Esophagus (tissue), 2 donors: ENCODE measurements around the gene DHRS4. TPM values are rescaled to one million over a fixed set of nuclear protein-coding genes. Genes with fewer than 3 reads are reported as not detected.
A peak's percentile ranks its signal among the peaks of the same experiment; 100 is the strongest.

Source experiments
- H3K27ac ChIP-seq, 2 donors: one replicate each; pipeline ENCODE4 v1.5.1; 2013; ENCODE audit warnings: low read depth in 2 of 2, mild to moderate bottlenecking in 2 of 2, inconsistent platforms in 1 of 2, low read length in 1 of 2, moderate library complexity in 1 of 2
- H3K27me3 ChIP-seq, 2 donors: one replicate each; pipeline ENCODE4 v1.6.1; 2013; ENCODE audit warnings: low read length in 2 of 2, control low read depth in 1 of 2, mild to moderate bottlenecking in 1 of 2; ENCODE audit not compliant: insufficient read depth in 2 of 2, control insufficient read depth in 1 of 2
- H3K36me3 ChIP-seq, 2 donors: one replicate each; pipeline ENCODE4 v1.6.1; 2013; ENCODE audit warnings: low read length in 1 of 2; ENCODE audit not compliant: control insufficient read depth in 2 of 2, insufficient read depth in 2 of 2
- H3K4me1 ChIP-seq, 2 donors: one replicate each; pipeline ENCODE4 v1.6.1; 2013; ENCODE audit warnings: low read length in 1 of 2; ENCODE audit not compliant: control insufficient read depth in 2 of 2, insufficient read depth in 2 of 2
- H3K4me3 ChIP-seq, 2 donors: one replicate each; pipeline ENCODE4 v1.5.1; 2013; ENCODE audit warnings: low read length in 2 of 2, mild to moderate bottlenecking in 2 of 2, low read depth in 1 of 2, moderate library complexity in 1 of 2
- H3K9me3 ChIP-seq, 2 donors: one replicate each; pipeline ENCODE4 v1.6.1; 2013; ENCODE audit warnings: mild to moderate bottlenecking in 2 of 2, low read depth in 1 of 2, low read length in 1 of 2, moderate library complexity in 1 of 2; ENCODE audit not compliant: control insufficient read depth in 2 of 2, insufficient read depth in 1 of 2
- WGBS, 2 donors: extraction: QIAGEN DNeasy Blood & Tissue Kit; methylation state at CpG; one replicate each; pipeline ENCODE4 v1.1.7; 2013; 5-methylcytosine and 5-hydroxymethylcytosine counted together
- polyA plus RNA-seq, 2 donors: library from polyadenylated mRNA; stranded (reverse); fragments of 200-250 nt; gene quantifications; one replicate each; pipeline ENCODE4 v1.2.3, GENCODE V29; 2013
- donor health status: healthy with polysubstance abuse.
- donor health status: Bipolar disorder and iron deficiency.

The DHRS4 gene
- polyA plus RNA-seq, result 10 to 100 TPM; 39.2 to 56.4 TPM

DNA sequence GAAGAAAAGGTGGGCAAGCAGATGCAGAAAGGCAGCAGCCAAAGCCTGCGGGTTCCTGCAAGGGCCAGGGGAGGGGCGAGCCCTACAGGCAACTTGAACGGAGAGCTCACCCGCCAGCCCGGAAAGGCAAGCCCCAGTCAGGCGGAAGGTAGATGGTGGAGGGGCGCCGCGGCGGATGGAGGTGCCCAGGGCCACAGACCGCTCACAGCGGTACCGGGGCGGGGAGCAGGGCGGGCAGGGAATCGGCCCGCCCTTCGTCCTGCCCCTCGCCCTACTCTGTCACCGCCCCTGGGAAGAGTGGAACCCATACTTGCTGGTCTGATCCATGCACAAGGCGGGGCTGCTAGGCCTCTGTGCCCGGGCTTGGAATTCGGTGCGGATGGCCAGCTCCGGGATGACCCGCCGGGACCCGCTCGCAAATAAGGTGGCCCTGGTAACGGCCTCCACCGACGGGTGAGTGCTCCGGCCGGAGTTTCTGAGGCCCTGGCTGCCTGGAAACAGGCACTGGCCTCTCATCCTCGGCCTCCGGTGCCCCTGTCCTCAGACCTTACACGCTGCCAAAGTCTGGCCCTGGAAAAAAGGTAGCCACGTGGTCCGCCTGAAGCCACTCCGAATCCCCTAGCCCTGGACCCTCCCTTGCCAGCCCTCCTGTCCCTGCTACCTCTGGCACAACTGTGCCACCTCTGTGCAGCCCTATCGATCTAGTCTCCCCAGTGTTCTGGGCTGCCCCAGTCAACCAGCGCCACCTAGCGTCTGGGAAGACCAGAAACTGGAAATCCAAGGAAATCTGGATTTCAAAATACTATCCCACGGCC, at the start of gene DHRS4:
DHRS4 (plus strand) TSS at position 307 of the 815 bp plus-strand sequence; CDS start at position 326, 19 bp downstream.
- 0 to 1% methylated on average over 40 to 44 of the region's 44 CpGs for whole genome bisulfite sequencing, 2 donors

DNA sequence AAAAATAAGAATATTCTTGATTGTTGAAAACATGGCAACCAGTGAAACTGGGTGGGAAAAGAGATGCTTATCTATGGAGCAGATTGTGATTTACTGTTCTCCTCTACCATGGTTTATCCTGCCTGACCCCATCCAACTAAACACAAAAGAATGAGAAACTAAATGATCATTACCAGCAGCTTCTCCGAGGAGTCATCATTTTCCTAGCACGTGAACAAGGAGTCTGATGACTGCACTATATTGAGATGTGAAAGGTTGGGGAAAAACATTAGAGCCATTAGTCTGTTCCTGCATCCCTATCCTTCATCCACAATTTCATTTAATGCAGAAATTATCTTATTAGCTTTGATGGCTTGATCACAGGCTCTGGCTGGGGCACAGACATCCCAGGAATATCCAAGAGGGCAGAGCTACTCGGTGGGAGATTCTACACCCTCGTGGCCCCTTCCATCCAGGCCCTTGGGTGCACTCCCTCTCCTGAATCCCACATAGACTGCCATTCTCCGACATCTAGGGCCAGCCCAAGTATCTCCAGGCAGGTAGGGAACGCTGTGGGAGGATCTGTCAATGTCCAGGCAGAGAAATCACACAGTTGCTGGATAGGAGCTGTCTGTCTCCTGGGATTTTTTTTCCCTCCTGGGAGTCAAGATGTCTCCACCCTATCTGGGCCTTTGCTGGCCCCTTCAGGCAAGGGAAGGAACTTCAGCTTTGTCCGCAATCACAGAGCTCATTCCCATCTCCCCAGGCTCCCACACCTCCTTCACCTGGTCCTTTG, 43.3 kb upstream of the DHRS4 start:
- no peaks in the 10 kb centered on the region for H3K36me3 ChIP-seq
- 59 to 69% methylated on average over 7 of the region's 7 CpGs for WGBS, 2 donors
- H3K4me3 ChIP-seq, result no peak overlapping the region
- H3K27me3 ChIP-seq, result no peaks in the 10 kb centered on the region
- no peaks in the 10 kb centered on the region for H3K9me3 ChIP-seq
- no peak overlapping the region for H3K27ac ChIP-seq
- H3K4me1 ChIP-seq, result no peaks in the 10 kb centered on the region

More for the DNA sequence above, at the start of gene DHRS4:
- Histone ChIP-seq H3K27me3 (no peaks in the 10 kb centered on the region), H3K9me3 (no peaks in the 10 kb centered on the region), H3K27ac (peak within 1 kb of the TSS; percentile 82 to 91), H3K4me3 (peak within 1 kb of the TSS; percentile 70 to 87), H3K4me1 (peaks cover 0 to 3% of the 10 kb centered on the region in 2 donors), H3K36me3 (no peaks in the 10 kb centered on the region)

DNA sequence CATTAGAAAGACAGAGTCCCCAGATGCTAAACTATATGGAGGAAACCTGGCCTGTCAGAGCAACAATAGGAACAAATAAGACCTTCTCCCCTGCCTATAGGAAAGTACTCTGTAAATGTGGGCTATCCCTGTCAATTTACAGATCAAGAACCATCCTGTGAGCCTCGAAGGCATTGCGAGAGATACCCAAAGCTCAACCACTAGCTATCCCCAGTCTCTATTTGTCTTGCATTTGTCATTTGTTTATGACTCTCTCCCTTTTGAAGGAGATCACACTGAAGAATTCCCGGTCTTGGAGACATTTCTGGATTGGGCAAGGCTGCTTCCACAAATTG, 42.7 kb upstream of the DHRS4 start:
- Histone ChIP-seq H3K36me3 (no peaks in the 10 kb centered on the region), H3K9me3 (no peaks in the 10 kb centered on the region), H3K27ac (no peak overlapping the region), H3K4me1 (no peaks in the 10 kb centered on the region), H3K4me3 (no peak overlapping the region), H3K27me3 (no peaks in the 10 kb centered on the region)
- WGBS, 2 donors, result 83 to 91% methylated on average over 3 of the region's 3 CpGs

DNA sequence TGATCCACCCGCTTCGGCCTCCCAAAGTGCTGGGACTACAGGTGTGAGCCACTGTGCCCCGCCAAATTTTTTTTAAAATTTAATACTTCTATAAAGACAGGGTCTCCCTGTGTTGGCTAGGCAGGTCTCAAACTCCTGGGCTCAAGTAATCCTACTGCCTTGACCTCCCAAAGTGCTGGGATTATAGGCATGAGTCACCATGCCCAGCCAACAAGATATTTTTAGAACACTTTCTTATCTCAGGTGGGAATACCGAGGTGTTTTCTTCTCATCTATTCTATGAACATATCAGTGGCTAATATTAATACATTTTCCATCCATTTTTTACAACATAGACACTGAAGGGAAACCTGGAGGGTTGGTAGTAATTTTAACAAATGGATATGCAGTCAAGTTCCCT, 38.0 kb upstream of the DHRS4 start:
- Histone ChIP-seq H3K4me1 (no peaks in the 10 kb centered on the region), H3K27ac (no peak overlapping the region), H3K27me3 (no peaks in the 10 kb centered on the region), H3K4me3 (no peak overlapping the region), H3K9me3 (no peaks in the 10 kb centered on the region), H3K36me3 (no peaks in the 10 kb centered on the region)
- 86% methylated on average over 4 of the region's 4 CpGs for WGBS, 2 donors

DNA sequence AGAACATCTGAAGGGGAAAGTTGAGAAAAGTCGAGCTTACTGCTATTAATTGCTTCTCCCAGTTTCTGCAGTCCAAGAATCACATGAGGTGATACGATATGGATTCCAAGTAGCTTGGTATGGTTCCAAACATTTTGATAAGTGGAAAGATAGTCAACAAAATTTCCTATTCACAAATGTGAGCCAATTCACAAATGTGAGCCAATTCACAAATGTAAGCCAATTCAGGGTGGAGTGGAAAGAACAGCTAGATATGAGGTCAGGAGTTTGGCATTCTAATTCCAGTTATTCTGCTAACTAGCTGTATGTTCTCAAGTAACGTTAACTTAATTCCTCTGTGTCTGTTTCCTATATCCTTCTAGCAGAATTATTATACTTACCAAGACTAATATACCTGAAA, 37.6 kb upstream of the DHRS4 start:
- WGBS, 2 donors, result 25 to 30% methylated on average over 3 of the region's 3 CpGs
- H3K27me3 ChIP-seq, result no peaks in the 10 kb centered on the region
- H3K9me3 ChIP-seq, result no peaks in the 10 kb centered on the region
- H3K36me3 ChIP-seq, result no peaks in the 10 kb centered on the region
- no peaks in the 10 kb centered on the region for H3K4me1 ChIP-seq
- H3K27ac ChIP-seq, result no peak overlapping the region
- H3K4me3 ChIP-seq, result no peak overlapping the region

DNA sequence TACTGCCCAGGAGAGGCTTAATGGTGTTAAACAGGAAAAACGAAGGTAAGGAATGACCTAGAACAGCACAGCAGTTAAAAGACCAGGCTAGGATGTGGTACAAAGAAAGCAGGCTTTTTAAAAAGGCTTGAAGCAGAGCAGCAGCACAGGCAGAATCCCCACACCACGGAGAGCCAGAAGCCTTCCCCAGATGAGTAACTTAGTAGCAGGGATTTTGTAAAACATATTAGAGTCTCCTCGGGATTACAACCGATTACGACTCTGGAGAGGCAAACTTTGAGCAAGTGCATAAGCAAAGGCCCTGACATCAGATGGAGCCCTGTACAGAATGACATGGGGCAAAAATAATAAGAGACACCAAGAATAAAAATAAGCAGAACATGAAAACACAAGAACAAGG, 37.1 kb upstream of the DHRS4 start:
- Histone ChIP-seq H3K27ac (no peak overlapping the region), H3K4me3 (no peak overlapping the region), H3K9me3 (no peaks in the 10 kb centered on the region), H3K36me3 (no peaks in the 10 kb centered on the region), H3K27me3 (no peaks in the 10 kb centered on the region), H3K4me1 (no peaks in the 10 kb centered on the region)
- 62% methylated on average over 5 of the region's 5 CpGs for WGBS, 2 donors

DNA sequence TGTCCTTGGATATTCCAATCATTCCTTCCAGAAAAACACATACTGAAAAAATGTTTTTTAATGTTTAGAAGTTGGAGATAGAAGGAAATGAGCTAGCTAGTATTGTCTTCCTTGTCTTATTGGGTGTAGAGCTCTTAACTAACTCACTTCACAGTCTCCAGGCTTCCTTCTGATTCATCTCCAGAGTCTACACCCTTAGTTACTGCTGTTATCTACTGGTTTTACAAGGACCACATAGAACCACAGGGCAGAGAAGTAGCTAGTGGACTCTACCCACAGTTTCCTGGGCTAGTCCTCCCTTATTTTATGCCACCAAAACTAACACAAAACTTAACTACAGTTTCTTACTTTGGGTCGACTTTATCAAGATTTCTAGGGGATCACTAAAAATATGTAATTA, 31.0 kb upstream of the DHRS4 start:
- no peaks in the 10 kb centered on the region for H3K9me3 ChIP-seq
- H3K4me3 ChIP-seq, result no peak overlapping the region
- no peaks in the 10 kb centered on the region for H3K36me3 ChIP-seq
- no peaks in the 10 kb centered on the region for H3K27me3 ChIP-seq
- 86 to 90% methylated on average over 1 of the region's 1 CpG for WGBS, 2 donors
- H3K4me1 ChIP-seq, result no peaks in the 10 kb centered on the region
- no peak overlapping the region for H3K27ac ChIP-seq

DNA sequence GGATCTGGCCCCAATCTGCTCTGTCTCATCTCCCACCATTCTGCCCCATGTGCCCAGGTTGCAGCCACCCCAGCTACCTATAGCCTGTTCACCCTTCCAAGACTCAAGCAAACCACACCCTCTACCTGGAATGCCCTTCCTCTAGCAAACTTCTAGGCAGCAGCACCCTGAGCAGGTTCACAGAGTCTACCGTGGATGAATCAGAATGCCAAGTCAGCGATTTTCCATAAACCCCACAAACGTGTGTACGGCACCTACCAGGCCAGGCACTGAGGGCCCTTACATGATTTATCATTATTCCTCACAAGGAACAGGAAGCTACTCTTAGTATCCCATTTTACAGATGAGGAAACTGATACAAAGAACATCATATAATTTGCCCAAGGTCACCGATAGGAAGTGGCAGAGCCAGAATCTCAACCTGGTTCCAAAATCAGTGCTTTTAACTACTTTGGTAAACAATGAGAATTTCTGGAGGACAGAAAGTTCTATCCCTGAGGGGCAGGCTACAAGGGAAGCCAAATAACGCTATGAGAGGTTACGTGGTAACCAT, 28.0 kb upstream of the DHRS4 start:
- WGBS, 2 donors, result 82 to 91% methylated on average over 7 of the region's 7 CpGs
- Histone ChIP-seq H3K27ac (no peak overlapping the region), H3K4me1 (no peaks in the 10 kb centered on the region), H3K4me3 (no peak overlapping the region), H3K36me3 (no peaks in the 10 kb centered on the region), H3K9me3 (no peaks in the 10 kb centered on the region), H3K27me3 (no peaks in the 10 kb centered on the region)

DNA sequence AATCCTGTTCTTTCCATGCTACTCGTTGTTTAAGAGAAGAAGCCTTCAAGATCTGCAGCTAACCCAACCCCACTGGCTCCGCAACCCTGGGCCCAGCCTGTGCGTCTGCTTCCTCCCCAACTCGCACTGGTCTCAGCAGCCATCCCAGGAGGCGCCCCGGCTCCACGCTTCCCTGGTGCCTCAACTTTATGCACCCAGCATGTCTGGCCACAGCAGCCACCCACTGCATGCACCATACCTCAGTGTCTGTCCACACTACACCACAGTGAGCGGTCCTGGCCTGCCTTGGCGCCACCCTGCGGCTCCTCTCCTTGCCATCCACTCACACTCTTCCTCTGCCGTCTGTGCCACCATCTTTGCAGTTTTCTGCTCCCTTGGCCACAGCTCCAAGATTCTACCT, 27.0 kb upstream of the DHRS4 start:
- Histone ChIP-seq H3K4me3 (no peak overlapping the region), H3K27ac (no peak overlapping the region), H3K4me1 (no peaks in the 10 kb centered on the region), H3K36me3 (no peaks in the 10 kb centered on the region), H3K9me3 (no peaks in the 10 kb centered on the region), H3K27me3 (no peaks in the 10 kb centered on the region)
- 91 to 95% methylated on average over 11 of the region's 11 CpGs for WGBS, 2 donors
